ENCODE data around the gene LRRC74A. TPM values are rescaled to one million over a fixed set of nuclear protein-coding genes. Genes with fewer than 3 reads are reported as not detected.

The LRRC74A gene
- total and polyA plus RNA-seq, 9 of the 15 experiments (the other 6 are each of a cell fraction or from before 2014, with no cell fraction given) = not detected

DNA sequence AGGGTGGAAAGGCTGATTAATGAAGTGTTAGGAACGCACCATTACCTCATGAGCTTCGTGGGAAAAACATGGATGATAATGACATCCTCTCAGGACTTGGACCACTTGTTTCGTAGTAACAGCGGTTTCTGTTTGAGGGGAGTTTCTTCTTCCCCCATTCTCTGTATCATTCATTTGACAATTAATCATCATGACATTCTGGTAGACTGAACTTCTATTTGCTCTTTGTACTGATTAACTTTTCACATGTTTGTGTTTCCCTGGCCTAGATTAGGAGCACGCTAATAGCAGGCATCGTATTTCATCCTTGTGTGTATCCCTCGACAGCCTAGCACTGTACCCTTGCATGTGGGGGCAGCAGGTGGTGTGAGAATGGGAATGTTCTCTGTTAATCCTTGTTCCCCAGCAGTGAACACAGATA is 8.0 kb downstream of the LRRC74A start:
- POLR2A ChIA-PET = no interaction called here
- intact Hi-C loops (cut with micrococcal nuclease) (no loop called here), in situ Hi-C loops (cut with MboI) (no loop called here)
- Histone ChIP-seq H3K9me3 (replicated peaks; ENCODE audit: control insufficient read depth, insufficient read depth, low read depth, low read length) (no peaks in the 10 kb centered on the region), H3K4me1 (replicated peaks in 1 of 2; ENCODE audit: control insufficient read depth in 2 of 2, insufficient read depth in 2 of 2, low read length in 2 of 2) (no peaks in the 10 kb centered on the region), H3K36me3 (ENCODE audit: control insufficient read depth, insufficient read depth, low read length) (no peaks in the 10 kb centered on the region), H3K4me2 (ENCODE audit: insufficient read depth, low read length) (no peak overlapping the region), H3K4me3 (no peak overlapping the region), H4K20me1 (replicated peaks; ENCODE audit: control insufficient read depth, insufficient read depth, low read length) (no peaks in the 10 kb centered on the region), H2AFZ (ENCODE audit: low read depth, low read length) (no peak overlapping the region), H3K9me1 (ENCODE audit: control insufficient read depth, insufficient read depth, low read length) (no peaks in the 10 kb centered on the region), H3K79me2 (ENCODE audit: control insufficient read depth, insufficient read depth, low read length) (no peaks in the 10 kb centered on the region), H3K9ac (ENCODE audit: insufficient read depth in 1 of 2, low read depth in 2 of 2, low read length in 2 of 2) (no peak overlapping the region), H3K27me3 (ENCODE audit: control insufficient read depth in 2 of 2, insufficient read depth in 2 of 2, low read length in 2 of 2) (peaks cover 2 to 30% of the 10 kb centered on the region in 2 experiments; a peak in 3 of 5 replicates), H3K27ac (ENCODE audit: extremely low read depth, low read depth, low read length) (no peak overlapping the region)
- DNase-seq (ENCODE audit: extremely low read depth in 1 of 4, low spot score in 3 of 4) (no peak), ATAC-seq (no peak), FAIRE-seq (no peak)
- 0% methylated on average over 7 of the region's 7 CpGs for WGBS (ENCODE audit: insufficient coverage, low coverage, missing lambda C conversion rate)
- BruUV-seq (replicated peaks) = no TSS peak
- TF ChIP-seq POLR2B (IDR thresholded peaks at IDR 0.05; ENCODE audit: low read depth, partially characterized antibody) (no peak), CBFA2T3 (IDR thresholded peaks at IDR 0.05) (no peak), FUS (optimal IDR thresholded peaks at IDR 0.05; ENCODE audit: low read depth, low read length) (no peak), SREBF2 (CRISPR knock-in tag; IDR thresholded peaks at IDR 0.05) (no peak), ZC3H4 (CRISPR knock-in tag; IDR thresholded peaks at IDR 0.05; ENCODE audit: borderline replicate concordance) (no peak), ARID3A (IDR thresholded peaks at IDR 0.05; ENCODE audit: borderline replicate concordance, low read depth, low read length) (no peak), ATF1 (CRISPR knock-in tag; IDR thresholded peaks at IDR 0.05) (no peak), ATF1 (tag; IDR thresholded peaks at IDR 0.05) (no peak), SMC3 (conservative IDR thresholded peaks at IDR 0.05; ENCODE audit: insufficient read depth, low read depth, low read length) (no peak), RBFOX2 (IDR thresholded peaks at IDR 0.05; ENCODE audit: low read depth, low read length) (no peak), EP300 (IDR thresholded peaks at IDR 0.05; ENCODE audit: low read length) (no peak), TRIM24 (IDR thresholded peaks at IDR 0.05) (no peak), RBM22 (IDR thresholded peaks at IDR 0.05; ENCODE audit: low read depth, low read length, poor library complexity, severe bottlenecking) (no peak), HNRNPLL (IDR thresholded peaks at IDR 0.05; ENCODE audit: low read depth, low read length, poor library complexity, severe bottlenecking) (no peak), RAD51 (IDR thresholded peaks at IDR 0.05; ENCODE audit: borderline replicate concordance, low read depth) (no peak), FOXA3 (CRISPR knock-in tag; conservative IDR thresholded peaks at IDR 0.05 in 1 of 2, IDR thresholded peaks at IDR 0.05 in 1 of 2) (no peak)
- TF ChIP-seq, protein P1, sequence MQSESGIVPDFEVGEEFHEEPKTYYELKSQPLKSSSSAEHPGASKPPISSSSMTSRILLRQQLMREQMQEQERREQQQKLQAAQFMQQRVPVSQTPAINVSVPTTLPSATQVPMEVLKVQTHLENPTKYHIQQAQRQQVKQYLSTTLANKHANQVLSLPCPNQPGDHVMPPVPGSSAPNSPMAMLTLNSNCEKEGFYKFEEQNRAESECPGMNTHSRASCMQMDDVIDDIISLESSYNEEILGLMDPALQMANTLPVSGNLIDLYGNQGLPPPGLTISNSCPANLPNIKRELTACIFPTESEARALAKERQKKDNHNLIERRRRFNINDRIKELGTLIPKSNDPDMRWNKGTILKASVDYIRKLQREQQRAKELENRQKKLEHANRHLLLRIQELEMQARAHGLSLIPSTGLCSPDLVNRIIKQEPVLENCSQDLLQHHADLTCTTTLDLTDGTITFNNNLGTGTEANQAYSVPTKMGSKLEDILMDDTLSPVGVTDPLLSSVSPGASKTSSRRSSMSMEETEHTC (IDR thresholded peaks at IDR 0.05) = no peak
- CTCF ChIA-PET (ENCODE audit: low intra/inter-chr PET ratio) = no interaction called here

Data from K562 (cell line).